Measurements from ENCODE around the gene TNFRSF6B. TPM values are rescaled to one million over a fixed set of nuclear protein-coding genes. Genes with fewer than 3 reads are reported as not detected.
A peak's percentile ranks its signal among the peaks of the same experiment; 100 is the strongest.

TNFRSF6B gene
- total RNA-seq, 2 donors from 2014 or later = not detected

DNA sequence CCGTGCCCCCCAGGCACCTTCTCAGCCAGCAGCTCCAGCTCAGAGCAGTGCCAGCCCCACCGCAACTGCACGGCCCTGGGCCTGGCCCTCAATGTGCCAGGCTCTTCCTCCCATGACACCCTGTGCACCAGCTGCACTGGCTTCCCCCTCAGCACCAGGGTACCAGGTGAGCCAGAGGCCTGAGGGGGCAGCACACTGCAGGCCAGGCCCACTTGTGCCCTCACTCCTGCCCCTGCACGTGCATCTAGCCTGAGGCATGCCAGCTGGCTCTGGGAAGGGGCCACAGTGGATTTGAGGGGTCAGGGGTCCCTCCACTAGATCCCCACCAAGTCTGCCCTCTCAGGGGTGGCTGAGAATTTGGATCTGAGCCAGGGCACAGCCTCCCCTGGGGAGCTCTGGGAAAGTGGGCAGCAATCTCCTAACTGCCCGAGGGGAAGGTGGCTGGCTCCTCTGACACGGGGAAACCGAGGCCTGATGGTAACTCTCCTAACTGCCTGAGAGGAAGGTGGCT is 960 bp downstream of the TNFRSF6B start:
- no peaks in the 10 kb centered on the region for H3K9me3 ChIP-seq (ENCODE audit: control insufficient read depth, low read length)
- no peaks in the 10 kb centered on the region for H3K4me1 Mint-ChIP-seq
- 88 to 91% methylated on average over 5 to 7 of the region's 7 CpGs for WGBS, 2 experiments (ENCODE audit: insufficient coverage in 1 of 2, insufficient read length in 1 of 2)
- no peaks in the 10 kb centered on the region for H3K27me3 Mint-ChIP-seq (ENCODE audit: insufficient read depth)
- H3K36me3 Mint-ChIP-seq (ENCODE audit: low read depth) = peaks cover 6% of the 10 kb centered on the region
- peak; percentile 61 for DNase-seq
- H3K9ac ChIP-seq (ENCODE audit: extremely low read depth, low read length, poor library complexity, severe bottlenecking) = no peak overlapping the region
- H3K27me3 ChIP-seq (ENCODE audit: control insufficient read depth, insufficient read depth, low read length, poor library complexity, severe bottlenecking) = no peaks in the 10 kb centered on the region
- no peak overlapping the region for H3K4me3 Mint-ChIP-seq
- no peaks in the 10 kb centered on the region for H3K36me3 ChIP-seq (ENCODE audit: control insufficient read depth, insufficient read depth, low read length)
- peaks cover 2% of the 10 kb centered on the region for H3K9me3 Mint-ChIP-seq
- H3K4me3 ChIP-seq (ENCODE audit: low read length) = no peak overlapping the region
- H3K27ac ChIP-seq (ENCODE audit: low read depth, low read length) = no peak overlapping the region
- TF ChIP-seq, protein P1, sequence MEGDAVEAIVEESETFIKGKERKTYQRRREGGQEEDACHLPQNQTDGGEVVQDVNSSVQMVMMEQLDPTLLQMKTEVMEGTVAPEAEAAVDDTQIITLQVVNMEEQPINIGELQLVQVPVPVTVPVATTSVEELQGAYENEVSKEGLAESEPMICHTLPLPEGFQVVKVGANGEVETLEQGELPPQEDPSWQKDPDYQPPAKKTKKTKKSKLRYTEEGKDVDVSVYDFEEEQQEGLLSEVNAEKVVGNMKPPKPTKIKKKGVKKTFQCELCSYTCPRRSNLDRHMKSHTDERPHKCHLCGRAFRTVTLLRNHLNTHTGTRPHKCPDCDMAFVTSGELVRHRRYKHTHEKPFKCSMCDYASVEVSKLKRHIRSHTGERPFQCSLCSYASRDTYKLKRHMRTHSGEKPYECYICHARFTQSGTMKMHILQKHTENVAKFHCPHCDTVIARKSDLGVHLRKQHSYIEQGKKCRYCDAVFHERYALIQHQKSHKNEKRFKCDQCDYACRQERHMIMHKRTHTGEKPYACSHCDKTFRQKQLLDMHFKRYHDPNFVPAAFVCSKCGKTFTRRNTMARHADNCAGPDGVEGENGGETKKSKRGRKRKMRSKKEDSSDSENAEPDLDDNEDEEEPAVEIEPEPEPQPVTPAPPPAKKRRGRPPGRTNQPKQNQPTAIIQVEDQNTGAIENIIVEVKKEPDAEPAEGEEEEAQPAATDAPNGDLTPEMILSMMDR (conservative IDR thresholded peaks at IDR 0.05) = peak; percentile 19
- no peaks in the 10 kb centered on the region for H3K4me1 ChIP-seq (ENCODE audit: control insufficient read depth, insufficient read depth, low read length)
- no peak overlapping the region for H3K27ac Mint-ChIP-seq

DNA sequence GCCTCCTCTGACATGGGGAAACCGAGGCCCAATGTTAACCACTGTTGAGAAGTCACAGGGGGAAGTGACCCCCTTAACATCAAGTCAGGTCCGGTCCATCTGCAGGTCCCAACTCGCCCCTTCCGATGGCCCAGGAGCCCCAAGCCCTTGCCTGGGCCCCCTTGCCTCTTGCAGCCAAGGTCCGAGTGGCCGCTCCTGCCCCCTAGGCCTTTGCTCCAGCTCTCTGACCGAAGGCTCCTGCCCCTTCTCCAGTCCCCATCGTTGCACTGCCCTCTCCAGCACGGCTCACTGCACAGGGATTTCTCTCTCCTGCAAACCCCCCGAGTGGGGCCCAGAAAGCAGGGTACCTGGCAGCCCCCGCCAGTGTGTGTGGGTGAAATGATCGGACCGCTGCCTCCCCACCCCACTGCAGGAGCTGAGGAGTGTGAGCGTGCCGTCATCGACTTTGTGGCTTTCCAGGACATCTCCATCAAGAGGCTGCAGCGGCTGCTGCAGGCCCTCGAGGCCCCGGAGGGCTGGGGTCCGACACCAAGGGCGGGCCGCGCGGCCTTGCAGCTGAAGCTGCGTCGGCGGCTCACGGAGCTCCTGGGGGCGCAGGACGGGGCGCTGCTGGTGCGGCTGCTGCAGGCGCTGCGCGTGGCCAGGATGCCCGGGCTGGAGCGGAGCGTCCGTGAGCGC is 1.6 kb downstream of the TNFRSF6B start:
- Histone ChIP-seq H3K9ac (ENCODE audit: extremely low read depth, low read length, poor library complexity, severe bottlenecking) (no peak overlapping the region), H3K4me1 (ENCODE audit: control insufficient read depth, insufficient read depth, low read length) (no peaks in the 10 kb centered on the region), H3K27me3 (ENCODE audit: control insufficient read depth, insufficient read depth, low read length, poor library complexity, severe bottlenecking) (no peaks in the 10 kb centered on the region), H3K9me3 (ENCODE audit: control insufficient read depth, low read length) (no peaks in the 10 kb centered on the region), H3K36me3 (ENCODE audit: control insufficient read depth, insufficient read depth, low read length) (no peaks in the 10 kb centered on the region), H3K27ac (ENCODE audit: low read depth, low read length) (no peak overlapping the region), H3K4me3 (ENCODE audit: low read length) (no peak overlapping the region)
- Mint-ChIP-seq H3K36me3 (ENCODE audit: low read depth) (peaks cover 6% of the 10 kb centered on the region), H3K4me1 (no peaks in the 10 kb centered on the region), H3K27me3 (ENCODE audit: insufficient read depth) (no peaks in the 10 kb centered on the region), H3K27ac (no peak overlapping the region), H3K9me3 (peaks cover 2% of the 10 kb centered on the region), H3K4me3 (no peak overlapping the region)
- 90 to 95% methylated on average over 28 to 40 of the region's 40 CpGs for WGBS, 2 experiments (ENCODE audit: insufficient coverage in 1 of 2, insufficient read length in 1 of 2)
- TF ChIP-seq, protein P1 (conservative IDR thresholded peaks at IDR 0.05) = no peak
- peak; percentile 52 for DNase-seq

DNA sequence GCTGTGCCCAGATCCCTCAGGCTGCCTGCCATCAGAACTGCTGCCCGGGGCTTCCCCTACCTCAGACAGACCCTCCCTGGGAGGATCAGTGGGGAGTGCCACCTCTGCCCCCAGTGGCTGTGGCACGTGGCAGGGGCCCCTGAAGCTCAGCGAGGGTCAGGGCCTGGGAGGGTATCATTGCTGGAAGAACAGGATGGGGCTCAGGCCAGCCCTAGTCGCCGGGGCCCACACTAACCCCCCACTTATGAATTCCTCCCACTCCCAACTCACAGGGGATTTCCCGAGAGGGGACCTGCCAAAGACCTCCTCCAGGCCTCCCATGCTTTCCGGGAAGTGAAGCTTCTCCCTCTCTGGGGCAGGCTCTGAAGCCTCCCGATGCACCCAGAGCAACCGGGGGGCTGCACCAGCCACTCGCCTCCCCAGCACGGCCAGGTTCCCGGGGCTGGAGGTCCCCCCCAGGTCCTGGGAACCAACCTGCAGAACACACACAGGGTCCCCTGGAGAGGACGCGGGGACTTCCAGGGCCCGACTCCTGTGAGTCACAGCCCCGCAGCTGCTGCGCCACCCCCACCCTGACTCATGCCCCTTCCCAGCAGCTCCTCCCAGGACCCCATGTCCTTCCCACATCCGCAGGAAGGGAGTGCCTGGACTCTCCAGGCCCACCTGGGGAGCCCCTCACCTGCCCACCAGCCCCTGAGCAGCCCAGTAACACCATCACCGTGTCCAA is 2.5 kb downstream of the TNFRSF6B start:
- Histone ChIP-seq H3K36me3 (ENCODE audit: control insufficient read depth, insufficient read depth, low read length) (no peaks in the 10 kb centered on the region), H3K9ac (ENCODE audit: extremely low read depth, low read length, poor library complexity, severe bottlenecking) (no peak overlapping the region), H3K27ac (ENCODE audit: low read depth, low read length) (peak overlapping the region; percentile 38), H3K4me1 (ENCODE audit: control insufficient read depth, insufficient read depth, low read length) (no peaks in the 10 kb centered on the region), H3K27me3 (ENCODE audit: control insufficient read depth, insufficient read depth, low read length, poor library complexity, severe bottlenecking) (no peaks in the 10 kb centered on the region), H3K9me3 (ENCODE audit: control insufficient read depth, low read length) (no peaks in the 10 kb centered on the region), H3K4me3 (ENCODE audit: low read length) (no peak overlapping the region)
- H3K4me3 Mint-ChIP-seq = no peak overlapping the region
- H3K4me1 Mint-ChIP-seq = no peaks in the 10 kb centered on the region
- H3K36me3 Mint-ChIP-seq (ENCODE audit: low read depth) = peaks cover 3% of the 10 kb centered on the region
- 73 to 86% methylated on average over 7 to 19 of the region's 19 CpGs for WGBS, 2 experiments (ENCODE audit: insufficient coverage in 1 of 2, insufficient read length in 1 of 2)
- H3K9me3 Mint-ChIP-seq = no peaks in the 10 kb centered on the region
- DNase-seq = peak; percentile 71
- TF ChIP-seq, protein P1 (conservative IDR thresholded peaks at IDR 0.05) = no peak
- H3K27me3 Mint-ChIP-seq (ENCODE audit: insufficient read depth) = no peaks in the 10 kb centered on the region
- H3K27ac Mint-ChIP-seq = no peak overlapping the region

Measured in endodermal cell (in vitro differentiated cells).